SH-SY5Y (cell line): Measurements from ENCODE around the gene CACNG7.

ENCODE experiments used
- GATA2 ChIP-seq: IDR thresholded peaks from 2 replicates; pipeline ENCODE4 v1.6.1; 2011; ENCODE audit warnings: mild to moderate bottlenecking, low read depth, low read length
- GATA3 ChIP-seq: IDR thresholded peaks from 2 replicates; pipeline ENCODE4 v1.6.1; 2011; ENCODE audit warnings: low read depth, mild to moderate bottlenecking, low read length, moderate library complexity

DNA sequence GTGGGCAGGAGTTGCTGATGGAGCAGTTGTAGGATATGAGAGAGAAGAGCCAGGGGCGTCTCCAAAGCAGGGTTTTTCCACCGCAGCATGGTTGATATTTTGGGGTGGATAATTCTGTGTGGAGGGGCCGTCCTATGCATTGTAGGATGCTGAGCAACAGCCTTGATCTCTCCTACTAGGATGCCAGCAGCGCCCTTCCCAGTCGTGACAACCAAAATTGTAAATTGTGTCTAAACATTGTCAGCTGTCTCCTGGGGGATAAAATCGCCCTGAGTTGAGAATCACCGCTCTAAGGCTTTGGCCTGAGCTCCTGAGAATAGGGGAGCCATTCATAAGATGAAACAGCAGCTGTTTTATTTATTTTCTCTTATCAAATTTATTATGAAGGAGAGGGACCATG, 57.9 kb downstream of the CACNG7 start:
- TF ChIP-seq GATA3: no peak
- TF ChIP-seq GATA2: no peak
